NB4 (cell line): Measurements from ENCODE around the gene USP21.
A peak's percentile ranks its signal among the peaks of the same experiment; 100 is the strongest.

ENCODE experiments used
- DNase-seq: peaks from one replicate; pipeline ENCODE4 v3.0.0; 2010; ENCODE audit warnings: low read depth
- H3K4me3 ChIP-seq: one replicate; pipeline ENCODE4 v1.5.1; 2011; ENCODE audit warnings: mild to moderate bottlenecking, low read depth, low read length, moderate library complexity
- MYC ChIP-seq: IDR thresholded peaks from 2 replicates; pipeline ENCODE4 v1.6.1; 2011; ENCODE audit warnings: low read depth, low read length
- POLR2A ChIP-seq: IDR thresholded peaks from 2 replicates; pipeline ENCODE4 v1.6.1; 2011; ENCODE audit warnings: mild to moderate bottlenecking; ENCODE audit not compliant: insufficient read length; ENCODE audit errors: extremely low read depth
- TF ChIP-seq, protein P1 (sequence below): IDR thresholded peaks from 2 replicates; pipeline ENCODE4 v1.6.1; 2011; ENCODE audit warnings: low read depth, low read length
- TF ChIP-seq, protein P2 (sequence below): IDR thresholded peaks from one replicate; pipeline ENCODE4 v1.5.1; 2012; ENCODE audit warnings: low read depth, low read length

Gene USP21

DNA sequence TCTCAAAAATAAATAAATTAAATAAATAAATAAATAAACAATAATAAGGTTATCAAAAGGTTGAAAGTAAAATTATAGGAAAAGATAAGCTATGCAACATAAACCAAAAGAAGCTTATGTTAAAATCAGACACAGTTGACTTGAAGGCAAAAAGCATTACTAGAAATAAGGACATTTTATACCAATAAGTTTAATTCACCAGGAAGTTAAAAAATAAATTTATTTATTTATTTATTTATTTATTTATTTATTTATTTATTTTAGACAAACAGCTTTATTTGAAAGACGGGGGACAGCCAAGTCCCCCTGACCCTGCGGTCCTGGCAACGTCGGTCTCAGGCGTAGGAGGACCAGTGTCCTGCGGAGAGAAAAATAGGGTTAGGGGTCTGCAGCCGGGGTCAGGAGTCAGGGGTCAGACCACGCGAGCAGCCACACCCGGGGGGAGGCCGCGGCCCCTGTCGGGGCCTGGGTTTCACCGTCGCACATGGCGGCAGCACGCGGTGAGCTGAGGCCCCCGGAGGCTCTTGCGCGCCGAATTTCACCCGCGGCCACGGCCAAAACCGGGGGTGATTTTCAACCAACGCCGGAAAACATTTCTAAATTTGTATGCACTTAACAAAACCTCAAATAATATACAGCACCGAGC, 18.4 kb upstream of the USP21 start:
- H3K4me3 ChIP-seq, result no peak overlapping the region
- TF ChIP-seq MYC (no peak), POLR2A (no peak)
- TF ChIP-seq, protein P1, sequence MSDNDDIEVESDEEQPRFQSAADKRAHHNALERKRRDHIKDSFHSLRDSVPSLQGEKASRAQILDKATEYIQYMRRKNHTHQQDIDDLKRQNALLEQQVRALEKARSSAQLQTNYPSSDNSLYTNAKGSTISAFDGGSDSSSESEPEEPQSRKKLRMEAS, result no peak
- TF ChIP-seq, protein P2, sequence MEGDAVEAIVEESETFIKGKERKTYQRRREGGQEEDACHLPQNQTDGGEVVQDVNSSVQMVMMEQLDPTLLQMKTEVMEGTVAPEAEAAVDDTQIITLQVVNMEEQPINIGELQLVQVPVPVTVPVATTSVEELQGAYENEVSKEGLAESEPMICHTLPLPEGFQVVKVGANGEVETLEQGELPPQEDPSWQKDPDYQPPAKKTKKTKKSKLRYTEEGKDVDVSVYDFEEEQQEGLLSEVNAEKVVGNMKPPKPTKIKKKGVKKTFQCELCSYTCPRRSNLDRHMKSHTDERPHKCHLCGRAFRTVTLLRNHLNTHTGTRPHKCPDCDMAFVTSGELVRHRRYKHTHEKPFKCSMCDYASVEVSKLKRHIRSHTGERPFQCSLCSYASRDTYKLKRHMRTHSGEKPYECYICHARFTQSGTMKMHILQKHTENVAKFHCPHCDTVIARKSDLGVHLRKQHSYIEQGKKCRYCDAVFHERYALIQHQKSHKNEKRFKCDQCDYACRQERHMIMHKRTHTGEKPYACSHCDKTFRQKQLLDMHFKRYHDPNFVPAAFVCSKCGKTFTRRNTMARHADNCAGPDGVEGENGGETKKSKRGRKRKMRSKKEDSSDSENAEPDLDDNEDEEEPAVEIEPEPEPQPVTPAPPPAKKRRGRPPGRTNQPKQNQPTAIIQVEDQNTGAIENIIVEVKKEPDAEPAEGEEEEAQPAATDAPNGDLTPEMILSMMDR, result no peak
- no peak for DNase-seq

DNA sequence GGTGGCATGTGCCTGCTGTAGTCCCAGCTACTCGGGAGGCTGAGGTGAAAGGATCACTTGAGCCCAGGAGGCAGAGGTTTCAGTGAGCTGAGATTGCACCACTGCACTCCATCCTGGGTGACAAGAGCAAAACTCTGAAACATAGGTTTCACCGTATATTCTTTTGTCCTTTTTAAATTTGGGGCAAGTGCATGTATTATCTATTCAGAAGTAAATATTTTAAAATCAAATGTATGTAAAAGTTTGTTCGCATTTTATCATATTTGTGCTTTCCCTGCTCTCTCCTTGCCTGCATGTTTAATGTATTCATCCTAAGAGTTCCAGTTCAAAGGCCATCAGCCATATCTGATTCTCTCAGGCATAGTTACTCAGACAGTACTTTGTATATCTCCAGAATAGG, 13.5 kb upstream of the USP21 start:
- DNase-seq, result no peak
- no peak for TF ChIP-seq POLR2A
- TF ChIP-seq MYC, result no peak
- TF ChIP-seq, protein P1, result no peak
- TF ChIP-seq, protein P2, result no peak
- H3K4me3 ChIP-seq, result no peak overlapping the region

DNA sequence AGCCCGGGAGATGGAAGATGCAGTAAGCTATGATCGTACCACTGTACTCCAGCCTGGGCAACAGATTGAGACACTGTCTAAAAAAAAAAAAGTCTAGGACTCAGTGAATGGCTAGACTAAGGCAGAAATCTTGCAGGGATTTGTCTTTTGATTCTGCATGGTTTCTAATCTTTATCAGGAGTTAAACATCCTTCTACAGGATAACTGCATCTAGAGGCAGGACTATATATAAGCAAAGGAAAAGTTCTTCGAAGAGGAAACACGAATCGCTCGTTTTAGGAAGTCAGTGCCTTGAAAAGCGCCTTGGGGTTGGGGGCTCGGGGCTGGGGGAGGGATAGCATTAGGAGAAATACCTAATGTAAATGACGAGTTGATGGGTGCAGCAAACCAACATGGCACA, 6.1 kb upstream of the USP21 start:
- peak; percentile 43 for DNase-seq
- TF ChIP-seq, protein P1, result no peak
- TF ChIP-seq POLR2A, result no peak
- TF ChIP-seq, protein P2, result no peak
- TF ChIP-seq MYC, result no peak
- peak overlapping the region; percentile 95 for H3K4me3 ChIP-seq

DNA sequence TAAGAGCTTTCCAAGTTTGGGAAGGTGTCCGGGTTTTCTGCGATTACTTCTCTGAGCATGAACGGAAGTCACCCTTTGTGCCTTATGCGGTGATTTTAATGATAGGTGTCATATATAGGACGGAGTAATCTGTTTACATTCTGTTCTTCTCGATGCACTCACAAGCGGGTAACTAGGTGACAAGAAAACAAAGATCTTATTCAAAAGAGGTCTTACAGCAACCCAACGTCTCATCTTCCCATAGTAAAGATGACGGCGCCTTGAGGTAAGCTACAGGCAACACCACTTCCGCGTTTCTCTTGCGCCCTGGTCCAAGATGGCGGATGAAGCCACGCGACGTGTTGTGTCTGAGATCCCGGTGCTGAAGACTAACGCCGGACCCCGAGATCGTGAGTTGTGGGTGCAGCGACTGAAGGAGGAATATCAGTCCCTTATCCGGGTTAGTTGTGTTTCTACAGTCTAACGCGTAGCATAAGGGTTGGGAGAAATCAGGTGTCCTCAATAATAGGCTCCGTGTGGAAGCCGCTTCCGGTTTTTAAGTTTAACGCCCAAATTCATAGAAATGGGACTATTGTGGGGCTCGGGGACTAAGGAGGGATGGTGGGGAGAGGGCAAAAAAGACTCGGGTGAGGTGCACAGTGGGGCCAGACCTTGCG, 5.5 kb upstream of the USP21 start, which contains the start of gene UFC1:
TSS of gene UFC1 (plus strand) at position 297 of the 656 bp plus-strand sequence. CDS start at position 317, 20 bp downstream.
- TF ChIP-seq, protein P1, result peak; percentile 74
- TF ChIP-seq POLR2A (peak; percentile 58), MYC (peak; percentile 77)
- TF ChIP-seq, protein P2, result no peak
- peak within 1 kb of the TSS; percentile 95 for H3K4me3 ChIP-seq
- peak; percentile 92 for DNase-seq

DNA sequence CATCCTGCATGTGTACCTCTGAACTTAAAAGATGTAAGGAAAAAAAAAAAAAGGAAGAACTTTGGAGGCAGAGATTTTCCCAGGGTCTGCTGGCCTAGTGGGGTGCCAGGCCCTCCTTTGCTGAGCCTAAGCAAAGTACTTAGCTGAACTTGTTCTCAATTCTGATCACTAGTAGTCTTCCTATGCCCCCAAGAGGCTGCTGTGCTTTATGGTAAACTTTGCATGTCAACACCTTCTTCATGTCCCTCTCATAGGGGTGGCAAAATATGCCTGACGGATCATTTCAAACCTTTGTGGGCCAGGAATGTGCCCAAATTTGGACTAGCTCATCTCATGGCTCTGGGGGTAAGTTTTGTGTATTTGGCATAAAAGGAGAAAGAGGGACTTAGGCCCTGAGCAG, 1.4 kb upstream of the USP21 start:
- TF ChIP-seq, protein P2, result no peak
- no peak for TF ChIP-seq MYC
- no peak for TF ChIP-seq POLR2A
- TF ChIP-seq, protein P1, result no peak
- H3K4me3 ChIP-seq, result no peak overlapping the region
- DNase-seq, result no peak
